MCF 10A (cell line): ENCODE data around the gene FBXO38. TPM values are rescaled to one million over a fixed set of nuclear protein-coding genes. Genes with fewer than 3 reads are reported as not detected.

Source experiments
- BruUV-seq: library from RNA; stranded (reverse); fragments of 400-500 nt; replicated peaks from 2 replicates; lab custom pipeline; 2021; lab: Mats Ljungman, UMichigan
- CTCF ChIA-PET: fragments of 300-600 bp; sonication (Branson Sonifier 250); formaldehyde crosslinking; extraction: SDS; loops from one replicate; lab custom pipeline; 2021; ENCODE audit warnings: antibody characterized with exemption, inconsistent platforms; lab: Yijun Ruan, JAX
- POLR2A ChIA-PET: fragments of 300-600, 350-650 bp; sonication (Branson Sonifier 250); formaldehyde crosslinking; extraction: SDS; loops from one replicate; lab custom pipeline; 2020; ENCODE audit warnings: antibody characterized with exemption, inconsistent platforms; lab: Yijun Ruan, JAX
- DNase-seq: peaks from one replicate; pipeline ENCODE4 v3.0.0-alpha.2; 2018; ENCODE audit not compliant: unreplicated experiment
- H3K27ac Mint-ChIP-seq: one replicate; pipeline ENCODE4 v1.8.0; 2022; ENCODE audit warnings: mild to moderate bottlenecking, low read depth, mixed read lengths; ENCODE audit not compliant: unreplicated experiment
- H3K27me3 Mint-ChIP-seq: one replicate; pipeline ENCODE4 v1.8.0; 2022; ENCODE audit warnings: mixed read lengths; ENCODE audit not compliant: insufficient read depth, unreplicated experiment
- H3K36me3 Mint-ChIP-seq: one replicate; pipeline ENCODE4 v1.8.0; 2022; ENCODE audit warnings: mild to moderate bottlenecking, moderate library complexity, mixed read lengths; ENCODE audit not compliant: insufficient read depth, unreplicated experiment
- H3K4me1 Mint-ChIP-seq: one replicate; pipeline ENCODE4 v1.8.0; 2022; ENCODE audit warnings: mixed read lengths; ENCODE audit not compliant: insufficient read depth, unreplicated experiment
- H3K4me3 Mint-ChIP-seq: one replicate; pipeline ENCODE4 v1.8.0; 2022; ENCODE audit warnings: mild to moderate bottlenecking, moderate library complexity, mixed read lengths; ENCODE audit not compliant: unreplicated experiment
- H3K9me3 Mint-ChIP-seq: one replicate; pipeline ENCODE4 v1.8.0; 2022; ENCODE audit warnings: mixed read lengths; ENCODE audit not compliant: unreplicated experiment
- CTCF ChIP-seq: fragments of 200-600 bp; IDR thresholded peaks from one replicate; pipeline ENCODE4 v1.8.0; 2022; ENCODE audit warnings: antibody characterized with exemption, mild to moderate bottlenecking; ENCODE audit not compliant: unreplicated experiment
- intact Hi-C: fragments of 100-400 bp; cut with micrococcal nuclease; formaldehyde crosslinking; loops from 2 replicates; pipeline ENCODE4 v1.14.1; 2022
- total RNA-seq: library from RNA; stranded (reverse); gene quantifications from 2 replicates; pipeline ENCODE4 v1.2.3, GENCODE V29; 2022

Gene FBXO38
- total RNA-seq, 1 experiment from 2014 or later: 54.4 TPM

DNA sequence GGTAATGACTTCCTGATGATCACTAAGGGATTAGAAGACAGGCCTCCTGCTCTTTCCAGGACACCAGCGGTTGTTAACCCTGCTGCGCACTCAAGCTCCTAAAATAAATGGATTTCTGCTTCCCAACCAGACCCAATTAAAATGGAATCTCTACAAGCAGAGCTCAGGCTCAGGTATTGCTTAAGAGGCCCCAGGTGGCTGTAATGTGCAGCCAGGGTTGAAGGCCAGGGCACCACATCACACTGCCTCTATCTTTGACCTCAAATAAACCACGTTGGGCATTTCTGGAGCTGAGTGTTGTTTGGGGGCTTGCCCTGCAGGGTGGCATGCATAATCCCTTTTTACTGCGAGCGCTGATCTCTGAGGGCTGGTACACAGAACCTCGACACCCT, 108.0 kb downstream of the FBXO38 start:
- no peaks in the 10 kb centered on the region for H3K36me3 Mint-ChIP-seq
- H3K4me3 Mint-ChIP-seq: no peak overlapping the region
- DNase-seq: no peak
- H3K9me3 Mint-ChIP-seq: no peaks in the 10 kb centered on the region
- no peak for TF ChIP-seq CTCF
- no peaks in the 10 kb centered on the region for H3K4me1 Mint-ChIP-seq
- POLR2A ChIA-PET: interaction anchor here (0.5 kb wide), 1 partner anchor 1042 kb away, joined by 3 read pairs; no protein-coding TSS in a partner anchor
- intact Hi-C loops: no loop called here
- no peak overlapping the region for H3K27ac Mint-ChIP-seq
- CTCF ChIA-PET: interaction anchor here (1.2 to 1.4 kb wide), 2 partner anchors 25 to 47 kb away, joined by 3 to 5 read pairs; no protein-coding TSS in a partner anchor
- no TSS peak for BruUV-seq
- peaks cover 80% of the 10 kb centered on the region for H3K27me3 Mint-ChIP-seq

GRCh38 chr5:148492351-148492750, 108.6 kb downstream of the FBXO38 start:
- H3K27me3 Mint-ChIP-seq: peaks cover 80% of the 10 kb centered on the region
- ChIA-PET POLR2A (no interaction called here), CTCF (interaction anchor here (0.6 to 1.4 kb wide), 2 partner anchors 48 to 335 kb away, joined by 5 read pairs; no protein-coding TSS in a partner anchor)
- no TSS peak for BruUV-seq
- no peaks in the 10 kb centered on the region for H3K9me3 Mint-ChIP-seq
- no peak overlapping the region for H3K27ac Mint-ChIP-seq
- H3K4me3 Mint-ChIP-seq: no peak overlapping the region
- no peak for TF ChIP-seq CTCF
- no peak for DNase-seq
- intact Hi-C loops: no loop called here
- no peaks in the 10 kb centered on the region for H3K36me3 Mint-ChIP-seq
- no peaks in the 10 kb centered on the region for H3K4me1 Mint-ChIP-seq

Other genes with a start within 250 kb of the FBXO38 start
- gene SPINK14, start 215.4 kb upstream of the FBXO38 start, total RNA-seq: not detected in 2 replicates
- gene SPINK6, start 180.9 kb upstream of the FBXO38 start, total RNA-seq: 0.56 and 1.9 TPM in 2 replicates
- gene MARCOL, start 145.4 kb upstream of the FBXO38 start, total RNA-seq: not detected in 2 replicates
- gene SPINK13, start 115.2 kb upstream of the FBXO38 start, total RNA-seq: not detected in 2 replicates
- gene SPINK7, start 71.5 kb upstream of the FBXO38 start, total RNA-seq: not detected in 2 replicates
- gene SPINK9, start 48.4 kb upstream of the FBXO38 start, total RNA-seq: not detected in 2 replicates